Measurements from ENCODE around the gene NPHS1. TPM values are rescaled to one million over a fixed set of nuclear protein-coding genes. Genes with fewer than 3 reads are reported as not detected.

NPHS1 gene
- total RNA-seq, 2 experiments from 2014 or later: not detected

- no peak overlapping the region for H3K27ac Mint-ChIP-seq
- H3K9me3 Mint-ChIP-seq: no peaks in the 10 kb centered on the region
- H3K27me3 ChIP-seq (ENCODE audit: control insufficient read depth in 1 of 2, insufficient read depth in 2 of 2, low read length in 2 of 2): peaks cover 42 to 54% of the 10 kb centered on the region in 2 experiments
- ATAC-seq (ENCODE audit: poor library complexity): no peak
- no peak for DNase-seq
- H3K36me3 ChIP-seq (ENCODE audit: insufficient read depth, low read length): no peaks in the 10 kb centered on the region
- no peak overlapping the region for H3K4me3 ChIP-seq (ENCODE audit: low read length)
- intact Hi-C loops (cut with DNase I, micrococcal nuclease): no loop called here
- ChIA-PET CTCF (no interaction called here), POLR2A (no interaction called here)
- H3K36me3 Mint-ChIP-seq (ENCODE audit: low read depth): no peaks in the 10 kb centered on the region
- peaks cover 0 to 32% of the 10 kb centered on the region in 2 experiments for H3K9me3 ChIP-seq (ENCODE audit: control insufficient read depth in 1 of 2, insufficient read depth in 1 of 2, low read length in 2 of 2)
- H3K4me1 ChIP-seq (ENCODE audit: insufficient read depth, low read length): peaks cover 21% of the 10 kb centered on the region
- no peak for TF ChIP-seq CTCF (IDR thresholded peaks at IDR 0.05)
- H3K4me3 Mint-ChIP-seq: no peak overlapping the region
- peaks cover 5% of the 10 kb centered on the region for H3K4me1 Mint-ChIP-seq (ENCODE audit: low read depth)
- no peak overlapping the region for H3K27ac ChIP-seq (ENCODE audit: low read depth in 1 of 2, low read length in 2 of 2)
- peaks cover 78% of the 10 kb centered on the region for H3K27me3 Mint-ChIP-seq
Measured at GRCh38 chr19:35860818-35861639, 8.7 kb upstream of the NPHS1 start.

GRCh38 chr19:35860436-35860817, 8.1 kb upstream of the NPHS1 start:
- Mint-ChIP-seq H3K27me3 (peaks cover 77% of the 10 kb centered on the region), H3K27ac (no peak overlapping the region), H3K9me3 (no peaks in the 10 kb centered on the region), H3K4me3 (no peak overlapping the region), H3K4me1 (ENCODE audit: low read depth) (peaks cover 5% of the 10 kb centered on the region), H3K36me3 (ENCODE audit: low read depth) (no peaks in the 10 kb centered on the region)
- no peak for ATAC-seq (ENCODE audit: poor library complexity)
- CTCF ChIA-PET: no interaction called here
- peaks cover 48 to 57% of the 10 kb centered on the region in 2 experiments for H3K27me3 ChIP-seq (ENCODE audit: control insufficient read depth in 1 of 2, insufficient read depth in 2 of 2, low read length in 2 of 2)
- DNase-seq: peak in 1 of 14 experiments; percentile 18
- peaks cover 0 to 32% of the 10 kb centered on the region in 2 experiments for H3K9me3 ChIP-seq (ENCODE audit: control insufficient read depth in 1 of 2, insufficient read depth in 1 of 2, low read length in 2 of 2)
- no peak overlapping the region for H3K4me3 ChIP-seq (ENCODE audit: low read length)
- intact Hi-C loops (cut with DNase I, micrococcal nuclease): no loop called here
- H3K4me1 ChIP-seq (ENCODE audit: insufficient read depth, low read length): peaks cover 24% of the 10 kb centered on the region
- POLR2A ChIA-PET: no interaction called here
- H3K27ac ChIP-seq (ENCODE audit: low read depth in 1 of 2, low read length in 2 of 2): no peak overlapping the region
- H3K36me3 ChIP-seq (ENCODE audit: insufficient read depth, low read length): no peaks in the 10 kb centered on the region
- TF ChIP-seq CTCF (IDR thresholded peaks at IDR 0.05): no peak

- ATAC-seq (ENCODE audit: poor library complexity): no peak
Measured at GRCh38 chr19:35859414-35859813, 7.1 kb upstream of the NPHS1 start.

More at GRCh38 chr19:35859414-35859813, 7.1 kb upstream of the NPHS1 start:
- Histone ChIP-seq H3K27me3 (ENCODE audit: control insufficient read depth in 1 of 2, insufficient read depth in 2 of 2, low read length in 2 of 2) (peaks cover 58 to 63% of the 10 kb centered on the region in 2 experiments), H3K4me1 (ENCODE audit: insufficient read depth, low read length) (peaks cover 24% of the 10 kb centered on the region), H3K36me3 (ENCODE audit: insufficient read depth, low read length) (no peaks in the 10 kb centered on the region), H3K4me3 (ENCODE audit: low read length) (no peak overlapping the region), H3K9me3 (ENCODE audit: control insufficient read depth in 1 of 2, insufficient read depth in 1 of 2, low read length in 2 of 2) (peaks cover 0 to 32% of the 10 kb centered on the region in 2 experiments), H3K27ac (ENCODE audit: low read depth in 1 of 2, low read length in 2 of 2) (no peak overlapping the region)
- H3K27ac Mint-ChIP-seq: no peak overlapping the region
- no peaks in the 10 kb centered on the region for H3K9me3 Mint-ChIP-seq
- DNase-seq: no peak
- intact Hi-C loops (cut with DNase I, micrococcal nuclease): no loop called here
- ChIA-PET CTCF (no interaction called here), POLR2A (no interaction called here)
- no peaks in the 10 kb centered on the region for H3K36me3 Mint-ChIP-seq (ENCODE audit: low read depth)
- no peak for TF ChIP-seq CTCF (IDR thresholded peaks at IDR 0.05)
- H3K27me3 Mint-ChIP-seq: peaks cover 81% of the 10 kb centered on the region
- no peak overlapping the region for H3K4me3 Mint-ChIP-seq
- peaks cover 5% of the 10 kb centered on the region for H3K4me1 Mint-ChIP-seq (ENCODE audit: low read depth)
